HFFc6 (cell line): ENCODE measurements around the gene CLN5. TPM values are rescaled to one million over a fixed set of nuclear protein-coding genes. Genes with fewer than 3 reads are reported as not detected.
"Not testable (repeated sequence)": the region's sequence is repeated elsewhere in the genome, so short reads cannot be mapped to it uniquely, and the experiment has no call there.

ENCODE experiments used
- DNase-seq: peaks from one replicate; pipeline ENCODE4 v3.0.0-alpha.2; 2018
- H3K27ac Mint-ChIP-seq: 2 replicates; pipeline ENCODE4 v1.8.0; 2020; ENCODE audit warnings: mild to moderate bottlenecking, mixed read lengths
- H3K27me3 Mint-ChIP-seq: 2 replicates; pipeline ENCODE4 v1.8.0; 2021; ENCODE audit warnings: mild to moderate bottlenecking, moderate library complexity, mixed read lengths; ENCODE audit not compliant: insufficient read depth
- H3K36me3 Mint-ChIP-seq: 2 replicates; pipeline ENCODE4 v1.8.0; 2021; ENCODE audit warnings: low read depth, mixed read lengths
- H3K4me1 Mint-ChIP-seq: 2 replicates; pipeline ENCODE4 v1.8.0; 2020; ENCODE audit warnings: low read depth, mixed read lengths
- H3K4me3 Mint-ChIP-seq: 2 replicates; pipeline ENCODE4 v1.8.0; 2020; ENCODE audit warnings: mild to moderate bottlenecking, moderate library complexity, mixed read lengths
- H3K9me3 Mint-ChIP-seq: 2 replicates; pipeline ENCODE4 v1.8.0; 2020; ENCODE audit warnings: mild to moderate bottlenecking, mixed read lengths
- CTCF ChIP-seq: fragments of 200-600 bp; sonication (generic); IDR thresholded peaks from 2 replicates; pipeline ENCODE4 v1.5.0; 2021; ENCODE audit warnings: antibody characterized with exemption, mild to moderate bottlenecking
- total RNA-seq, 6 experiments: library from RNA; stranded (reverse); fragmentation: NEBNext Ultra II Directional; extraction: Animal tissue kit (Norgen Biotek cat#: 25700); gene quantifications; 2 replicates in 1 of 6; 3 replicates in 5 of 6; pipeline ENCODE4 v1.2.3, GENCODE V29; 2021

Gene CLN5
- total RNA-seq, 6 experiments from 2014 or later = 28.4 to 35.1 (median 29.8) TPM

- Mint-ChIP-seq H3K27me3 (peaks cover 2% of the 10 kb centered on the region), H3K36me3 (peaks cover 8% of the 10 kb centered on the region; the same call in 1 of the 2 replicates), H3K4me1 (no peaks in the 10 kb centered on the region), H3K4me3 (no peak overlapping the region), H3K27ac (no peak overlapping the region), H3K9me3 (peaks cover 14% of the 10 kb centered on the region)
- DNase-seq = no peak
- TF ChIP-seq CTCF = no peak
Observed at GRCh38 chr13:76958841-76959432, 32.9 kb upstream of the CLN5 start.

- H3K36me3 Mint-ChIP-seq, H3K27ac Mint-ChIP-seq, DNase-seq, H3K4me1 Mint-ChIP-seq, H3K27me3 Mint-ChIP-seq, H3K4me3 Mint-ChIP-seq: not testable (repeated sequence)
- H3K9me3 Mint-ChIP-seq = peaks cover 14% of the 10 kb centered on the region
Observed at GRCh38 chr13:76959734-76960133, 32.1 kb upstream of the CLN5 start.

GRCh38 chr13:76965759-76966421 lies 26.0 kb upstream of the CLN5 start:
- Mint-ChIP-seq H3K4me1 (peaks cover 23% of the 10 kb centered on the region), H3K27ac (peak overlapping the region; percentile 60), H3K9me3 (no peaks in the 10 kb centered on the region), H3K27me3 (peaks cover 17% of the 10 kb centered on the region), H3K36me3 (no peaks in the 10 kb centered on the region), H3K4me3 (no peak overlapping the region)
- no peak for TF ChIP-seq CTCF
- DNase-seq = peak; percentile 88

GRCh38 chr13:76967031-76967430 lies 24.9 kb upstream of the CLN5 start:
- H3K27ac Mint-ChIP-seq = no peak overlapping the region

GRCh38 chr13:76968041-76968440 lies 23.8 kb upstream of the CLN5 start:
- H3K9me3 Mint-ChIP-seq = no peaks in the 10 kb centered on the region

More at GRCh38 chr13:76967031-76967430, 24.9 kb upstream of the CLN5 start:
- Mint-ChIP-seq H3K4me1 (peaks cover 23% of the 10 kb centered on the region), H3K27me3 (peaks cover 17% of the 10 kb centered on the region), H3K4me3 (no peak overlapping the region), H3K9me3 (no peaks in the 10 kb centered on the region), H3K36me3 (no peaks in the 10 kb centered on the region)
- no peak for TF ChIP-seq CTCF
- no peak for DNase-seq

More at GRCh38 chr13:76968041-76968440, 23.8 kb upstream of the CLN5 start:
- no peak overlapping the region for H3K27ac Mint-ChIP-seq
- no peaks in the 10 kb centered on the region for H3K36me3 Mint-ChIP-seq
- DNase-seq = no peak
- peaks cover 23% of the 10 kb centered on the region for H3K4me1 Mint-ChIP-seq
- H3K27me3 Mint-ChIP-seq = peaks cover 20% of the 10 kb centered on the region
- TF ChIP-seq CTCF = no peak
- H3K4me3 Mint-ChIP-seq = no peak overlapping the region
